K562 (cell line): ENCODE measurements around the gene SH3BP4. TPM values are rescaled to one million over a fixed set of nuclear protein-coding genes. Genes with fewer than 3 reads are reported as not detected.

Experiments used
- ATAC-seq: fragments of 200-7000 bp; cut with Tn5 transposase; 3 replicates; pipeline ENCODE4 v1.9.1; 2020; ENCODE audit warnings: moderate library complexity
- BruUV-seq: library from RNA; stranded (reverse); fragments of 400-500 nt; replicated peaks from 2 replicates; lab custom pipeline; 2021; lab: Mats Ljungman, UMichigan
- CTCF ChIA-PET: fragments of 300-600 bp; formaldehyde crosslinking; extraction: SDS; loops from one replicate; lab custom pipeline; 2021; ENCODE audit warnings: low intra/inter-chr PET ratio; lab: Yijun Ruan, JAX
- POLR2A ChIA-PET: fragments of 300-600, 350-650 bp; sonication (Branson Sonifier 250); formaldehyde crosslinking; extraction: SDS; loops from one replicate; lab custom pipeline; 2021; ENCODE audit warnings: antibody characterized with exemption, inconsistent platforms; lab: Yijun Ruan, JAX
- DNase-seq, 4 experiments: peaks; one replicate each; pipeline versions ENCODE4 v3.0.0 to v3.0.0-alpha.2; 2011 to 2018; ENCODE audit warnings: low spot score in 3 of 4, mixed read lengths in 3 of 4; ENCODE audit errors: extremely low read depth in 1 of 4
- FAIRE-seq: peaks from 2 replicates; lab custom pipeline; 2011; peaks lifted over from hg19 to GRCh38; lab: Jason Lieb, UNC
- H2AFZ ChIP-seq: 2 replicates; pipeline ENCODE4 v1.6.0; 2011; ENCODE audit warnings: low read depth, low read length, control low read depth, inconsistent platforms
- H3K27ac ChIP-seq: fragments of 200-600 bp; 3 replicates; pipeline ENCODE4 v1.8.0; 2011; ENCODE audit warnings: low read depth, mild to moderate bottlenecking, control low read depth, inconsistent platforms, low read length, moderate library complexity, mixed read lengths; ENCODE audit errors: extremely low read depth
- H3K27me3 ChIP-seq, 2 experiments: fragments of 300-600 bp in 1 of 2; 2 replicates in 1 of 2; 3 replicates in 1 of 2; pipeline versions ENCODE4 v1.6.0 to v1.8.0; 2011; ENCODE audit warnings: inconsistent platforms in 2 of 2, low read length in 2 of 2, mild to moderate bottlenecking in 1 of 2, mixed read lengths in 1 of 2, moderate library complexity in 1 of 2; ENCODE audit not compliant: control insufficient read depth in 2 of 2, insufficient read depth in 2 of 2
- H3K36me3 ChIP-seq: fragments of 300-600 bp; 3 replicates; pipeline ENCODE4 v1.8.0; 2011; ENCODE audit warnings: mild to moderate bottlenecking, low read length, inconsistent platforms; ENCODE audit not compliant: control insufficient read depth, insufficient read depth
- H3K4me1 ChIP-seq, 2 experiments: fragments of 200-600 bp in 1 of 2; replicated peaks in 1 of 2; 2 replicates in 1 of 2; 3 replicates in 1 of 2; pipeline versions ENCODE4 v1.5.1 to v1.8.0; 2011; ENCODE audit warnings: inconsistent platforms in 2 of 2, low read length in 2 of 2, mild to moderate bottlenecking in 1 of 2, mixed read lengths in 1 of 2, moderate library complexity in 1 of 2; ENCODE audit not compliant: control insufficient read depth in 2 of 2, insufficient read depth in 2 of 2
- H3K4me2 ChIP-seq: 2 replicates; pipeline ENCODE4 v1.6.1; 2011; ENCODE audit warnings: low read length, control low read depth, inconsistent platforms, mixed read lengths; ENCODE audit not compliant: insufficient read depth
- H3K4me3 ChIP-seq: fragments of 200-600 bp; sonication (generic), shearing (Covaris generic); 2 replicates; pipeline ENCODE4 v1.5.1; 2016; ENCODE audit warnings: control low read depth, inconsistent platforms
- H3K79me2 ChIP-seq: fragments of 200-600 bp; 3 replicates; pipeline ENCODE4 v1.8.0; 2011; ENCODE audit warnings: low read length, inconsistent platforms; ENCODE audit not compliant: control insufficient read depth, insufficient read depth
- H3K9ac ChIP-seq, 2 experiments: 2 replicates each; pipeline versions ENCODE4 v1.6.0 to v1.6.1; 2011; ENCODE audit warnings: low read depth in 2 of 2, low read length in 2 of 2, control low read depth in 1 of 2, inconsistent platforms in 1 of 2, mild to moderate bottlenecking in 1 of 2, mixed read lengths in 1 of 2; ENCODE audit not compliant: insufficient read depth in 1 of 2
- H3K9me1 ChIP-seq: one replicate; pipeline ENCODE4 v1.6.0; 2011; ENCODE audit warnings: inconsistent platforms, mild to moderate bottlenecking, low read length, moderate library complexity; ENCODE audit not compliant: control insufficient read depth, insufficient read depth
- H3K9me3 ChIP-seq: replicated peaks from 2 replicates; pipeline ENCODE4 v1.5.1; 2011; ENCODE audit warnings: low read depth, low read length, inconsistent platforms; ENCODE audit not compliant: control insufficient read depth, insufficient read depth
- H4K20me1 ChIP-seq: replicated peaks from 2 replicates; pipeline ENCODE4 v1.6.1; 2011; ENCODE audit warnings: low read length, inconsistent platforms, mixed read lengths; ENCODE audit not compliant: control insufficient read depth, insufficient read depth
- CBX8 ChIP-seq: fragments of 200-600 bp; sonication (generic); IDR thresholded peaks from 2 replicates; pipeline ENCODE4 v1.6.1; 2012; ENCODE audit warnings: borderline replicate concordance, mixed run types, low read depth, mild to moderate bottlenecking, moderate library complexity, mixed read lengths, low read length, control low read depth, inconsistent platforms; ENCODE audit not compliant: poor library complexity, severe bottlenecking; ENCODE audit errors: extremely low read depth
- CCNT2 ChIP-seq: IDR thresholded peaks from 2 replicates; pipeline ENCODE4 v1.6.1; 2011; ENCODE audit warnings: borderline replicate concordance, low read depth, mild to moderate bottlenecking, moderate library complexity, mixed read lengths, low read length; ENCODE audit not compliant: insufficient read length; ENCODE audit errors: extremely low read depth
- FOSL1 ChIP-seq: fragments of 200-800 bp; sonication (Bioruptor generic); conservative IDR thresholded peaks from 2 replicates; pipeline ENCODE4 v1.6.1; 2016; ENCODE audit warnings: missing genetic modification characterization, missing compliant biosample characterization
- ILK ChIP-seq: fragments of 450-650 bp; IDR thresholded peaks from 2 replicates; pipeline ENCODE4 v1.6.1; 2016; ENCODE audit warnings: missing genetic modification characterization, low read depth, mild to moderate bottlenecking, missing compliant biosample characterization, moderate library complexity, borderline replicate concordance
- KAT8 ChIP-seq: fragments of 450-650 bp; IDR thresholded peaks from 2 replicates; pipeline ENCODE4 v1.6.1; 2016; ENCODE audit warnings: low read depth, mild to moderate bottlenecking
- MLX ChIP-seq, 2 experiments: fragments of 450-650 bp in 1 of 2; sonication (generic) in 1 of 2; formaldehyde crosslinking; conservative IDR thresholded peaks; 2 replicates each; pipeline versions ENCODE4 v1.4.0 to v1.8.1; 2020 to 2022; ENCODE audit warnings: mild to moderate bottlenecking in 1 of 2, missing genetic modification reagents in 1 of 2
- PHF8 ChIP-seq: fragments of 200-600 bp; sonication (generic); IDR thresholded peaks from 2 replicates; pipeline ENCODE4 v1.6.1; 2012; ENCODE audit warnings: mixed run types, mild to moderate bottlenecking, inconsistent platforms, low read length, moderate library complexity, borderline replicate concordance
- PURB ChIP-seq: sonication (generic); formaldehyde crosslinking; IDR thresholded peaks from 2 replicates; pipeline ENCODE4 v1.9.0; 2021; ENCODE audit warnings: low read depth, mild to moderate bottlenecking, missing genetic modification reagents
- SMAD4 ChIP-seq: fragments of 250-450 bp; sonication (Bioruptor Pico); conservative IDR thresholded peaks from 2 replicates; pipeline ENCODE4 v1.8.0; 2021; ENCODE audit warnings: inconsistent platforms, mild to moderate bottlenecking, moderate library complexity
- SP1 ChIP-seq: sonication (generic); formaldehyde crosslinking; IDR thresholded peaks from 2 replicates; pipeline ENCODE4 v1.8.1; 2022; ENCODE audit warnings: mild to moderate bottlenecking, missing genetic modification reagents
- TAL1 ChIP-seq: fragments of 450-650 bp; IDR thresholded peaks from 2 replicates; pipeline ENCODE4 v1.6.1; 2016; ENCODE audit warnings: mild to moderate bottlenecking
- TFE3 ChIP-seq: fragments of 450-650 bp; formaldehyde crosslinking; IDR thresholded peaks from 2 replicates; pipeline ENCODE4 v1.4.0; 2020; ENCODE audit warnings: mild to moderate bottlenecking, mixed read lengths
- ZFP1 ChIP-seq: fragments of 450-650 bp; formaldehyde crosslinking; IDR thresholded peaks from 2 replicates; pipeline ENCODE4 v1.4.0; 2020; ENCODE audit warnings: mild to moderate bottlenecking, mixed read lengths
- ZNF384 ChIP-seq: IDR thresholded peaks from 2 replicates; pipeline ENCODE4 v1.6.1; 2012; ENCODE audit warnings: low read depth, low read length, improper control_type of control experiment
- WGBS: fragments of 100-300 bp; shearing (Covaris generic); methylation state at CpG from one replicate; pipeline ENCODE4 v1.1.6; 2016; ENCODE audit warnings: low coverage, mixed read lengths; ENCODE audit not compliant: insufficient coverage; ENCODE audit errors: missing lambda C conversion rate; 5-methylcytosine and 5-hydroxymethylcytosine counted together
- in situ Hi-C: fragments of 300-500 bp; cut with MboI; formaldehyde crosslinking; loops from 4 replicates; pipeline ENCODE4 v1.15.0; 2018; ENCODE audit warnings: inconsistent platforms, mixed read lengths
- intact Hi-C: fragments of 100-400 bp; cut with micrococcal nuclease; formaldehyde crosslinking; loops from 2 replicates; pipeline ENCODE4 v1.14.2; 2022
- polyA plus RNA-seq, 8 experiments: library from polyadenylated mRNA; depleted of rRNA in 4 of 8; stranded (reverse) in 5 of 8; unstranded in 3 of 8; fragments of >200 nt; fragmentation: Nextera tagmentation in 2 of 8; fragmentation: Illumina TruSeq in 1 of 8; extraction: Ambion mirVana in 2 of 8; extraction: Trizol in 1 of 8; gene quantifications; 2 replicates each; pipeline versions ENCODE4 v1.2.1 to v1.2.3, GENCODE V29; 2011 to 2014; ENCODE audit warnings: inconsistent platforms in 1 of 8, missing spikeins in 1 of 8
- total RNA-seq, 7 experiments: library from RNA; depleted of rRNA in 6 of 7; stranded (reverse); fragments of >200 nt in 6 of 7; fragmentation: Illumina TruSeq in 2 of 7; extraction: Trizol in 2 of 7; gene quantifications; 2 replicates each; pipeline versions ENCODE4 v1.2.1 to v1.2.3, GENCODE V29; 2011 to 2021; ENCODE audit warnings: low replicate concordance in 1 of 7

Gene SH3BP4
- total and polyA plus RNA-seq, 9 of the 15 experiments (the other 6 are each of a cell fraction or from before 2014, with no cell fraction given) = 0.03 to 0.28 (median 0.27) TPM; not detected in 6

- Histone ChIP-seq H3K27ac (no peak overlapping the region), H3K9ac (no peak overlapping the region), H3K9me1 (no peaks in the 10 kb centered on the region), H3K9me3 (no peaks in the 10 kb centered on the region), H3K27me3 (peaks cover 0 to 1% of the 10 kb centered on the region in 2 experiments; a peak in 1 of 5 replicates), H3K36me3 (no peaks in the 10 kb centered on the region), H3K4me2 (no peak overlapping the region), H4K20me1 (no peaks in the 10 kb centered on the region), H3K4me1 (no peaks in the 10 kb centered on the region), H2AFZ (no peak overlapping the region), H3K79me2 (no peaks in the 10 kb centered on the region), H3K4me3 (no peak overlapping the region)
- FAIRE-seq = no peak
- CTCF ChIA-PET = no interaction called here
- 0% methylated on average over 3 of the region's 3 CpGs for WGBS
- intact Hi-C loops (no loop called here), in situ Hi-C loops (no loop called here)
- ATAC-seq = no peak
- TF ChIP-seq ZNF384 (no peak), CCNT2 (no peak), CBX8 (no peak)
- POLR2A ChIA-PET = no interaction called here
- DNase-seq = no peak
- no TSS peak for BruUV-seq
Measured at GRCh38 chr2:234919711-234920110, 32.1 kb upstream of the SH3BP4 start.

- in situ Hi-C loops (no loop called here), intact Hi-C loops (no loop called here)
- Histone ChIP-seq H3K27me3 (no peaks in the 10 kb centered on the region), H2AFZ (no peak overlapping the region), H3K27ac (no peak overlapping the region), H3K9me3 (no peaks in the 10 kb centered on the region), H3K4me3 (no peak overlapping the region), H3K4me1 (no peaks in the 10 kb centered on the region), H3K9ac (no peak overlapping the region), H4K20me1 (no peaks in the 10 kb centered on the region), H3K4me2 (no peak overlapping the region), H3K36me3 (no peaks in the 10 kb centered on the region), H3K79me2 (no peaks in the 10 kb centered on the region), H3K9me1 (no peaks in the 10 kb centered on the region)
- no peak for DNase-seq
- ChIA-PET CTCF (no interaction called here), POLR2A (no interaction called here)
- TF ChIP-seq PURB (no peak), ILK (no peak), SMAD4 (no peak), TAL1 (no peak), PHF8 (no peak), MLX (CRISPR knock-in tag; conservative IDR thresholded peaks at IDR 0.05) (no peak), ZFP1 (no peak), SP1 (no peak), FOSL1 (tag) (no peak), TFE3 (CRISPR knock-in tag) (no peak), KAT8 (no peak)
- WGBS = 0% methylated on average over 2 of the region's 2 CpGs
- FAIRE-seq = no peak
- ATAC-seq = no peak
- no TSS peak for BruUV-seq
Measured at GRCh38 chr2:234920836-234921235, 31.0 kb upstream of the SH3BP4 start.
